MM.1S (cell line): ENCODE data around the gene SCN2A.

ENCODE experiments used
- CTCF ChIP-seq: fragments of 300-600 bp; sonication (generic); IDR thresholded peaks from 2 replicates; pipeline ENCODE4 v1.5.1; 2016; ENCODE audit warnings: antibody characterized with exemption, low read length, mixed read lengths
- EZH2 ChIP-seq: fragments of 300-600 bp; sonication (generic); optimal IDR thresholded peaks from 2 replicates; pipeline ENCODE3; 2017; ENCODE audit warnings: low read depth, mild to moderate bottlenecking, antibody characterized with exemption, low read length, mixed read lengths

- no peak for TF ChIP-seq CTCF
- no peak for TF ChIP-seq EZH2
Measured at GRCh38 chr2:165376571-165376975, 137.4 kb downstream of the SCN2A start.
